Hindlimb muscle (tissue), 1 donor: ENCODE data around the gene RPRD2. TPM values are rescaled to one million over a fixed set of nuclear protein-coding genes. Genes with fewer than 3 reads are reported as not detected.
"Not testable (repeated sequence)": the region's sequence is repeated elsewhere in the genome, so short reads cannot be mapped to it uniquely, and the experiment has no call there.

ENCODE experiments used
- DNase-seq: peaks from one replicate; pipeline ENCODE4 v3.0.0-alpha.2; 2013
- polyA plus RNA-seq: library from polyadenylated mRNA; unstranded; fragments of 120-200 nt; gene quantifications from one replicate; pipeline ENCODE4 v1.2.1, GENCODE V29; 2013; ENCODE audit not compliant: insufficient read length

RPRD2 gene
- polyA plus RNA-seq: 30.1 TPM

GRCh38 chr1:150363426-150364230 lies at the start of gene RPRD2:
RPRD2 (plus strand) TSS chr1:150364147; CDS start chr1:150364715, 568 bp downstream.
- peak; percentile 100 for DNase-seq

- not testable (repeated sequence) for DNase-seq
Observed at GRCh38 chr1:150314691-150315090, 49.3 kb upstream of the RPRD2 start.

- DNase-seq: no peak
Observed at GRCh38 chr1:150320667-150320978, 43.3 kb upstream of the RPRD2 start.

GRCh38 chr1:150321826-150322166 lies 42.2 kb upstream of the RPRD2 start:
- no peak for DNase-seq

- DNase-seq: no peak
Observed at GRCh38 chr1:150322310-150322709, 41.6 kb upstream of the RPRD2 start.

GRCh38 chr1:150332651-150333290 lies 31.2 kb upstream of the RPRD2 start:
- no peak for DNase-seq

GRCh38 chr1:150346316-150346715 lies 17.6 kb upstream of the RPRD2 start:
- DNase-seq: no peak

- DNase-seq: no peak
Observed at GRCh38 chr1:150352866-150353265, 11.1 kb upstream of the RPRD2 start.

- no peak for DNase-seq
Observed at GRCh38 chr1:150362721-150363425, 1.1 kb upstream of the RPRD2 start.

- DNase-seq: peak; percentile 66
Observed at GRCh38 chr1:150364231-150365003, 470 bp downstream of the RPRD2 start.

- DNase-seq: peak; percentile 17
Observed at GRCh38 chr1:150365941-150366340, 2.0 kb downstream of the RPRD2 start.

- DNase-seq: no peak
Observed at GRCh38 chr1:150366416-150367296, 2.7 kb downstream of the RPRD2 start.

- no peak for DNase-seq
Observed at GRCh38 chr1:150371110-150371509, 7.2 kb downstream of the RPRD2 start.

GRCh38 chr1:150372580-150372979 lies 8.6 kb downstream of the RPRD2 start:
- DNase-seq: no peak

- no peak for DNase-seq
Observed at GRCh38 chr1:150376110-150376509, 12.2 kb downstream of the RPRD2 start.

GRCh38 chr1:150383631-150384324 lies 19.8 kb downstream of the RPRD2 start:
- peak; percentile 60 for DNase-seq

- no peak for DNase-seq
Observed at GRCh38 chr1:150385537-150386445, 21.8 kb downstream of the RPRD2 start.

GRCh38 chr1:150386592-150386991 lies 22.6 kb downstream of the RPRD2 start:
- DNase-seq: no peak

- no peak for DNase-seq
Observed at GRCh38 chr1:150387200-150387599, 23.3 kb downstream of the RPRD2 start.

GRCh38 chr1:150388241-150388640 lies 24.3 kb downstream of the RPRD2 start:
- no peak for DNase-seq
